OCI-LY3 (cell line): ENCODE results near the gene MAP3K19.

Source experiments
- H2AFZ ChIP-seq: fragments of 200-600, 300-600 bp; shearing (Covaris generic); 2 replicates; pipeline ENCODE4 v1.6.0; 2014; ENCODE audit warnings: antibody characterized with exemption, low read depth, low read length
- H3K27ac ChIP-seq: fragments of 200-600, 300-600 bp; sonication (generic); 2 replicates; pipeline ENCODE4 v1.5.1; 2014; ENCODE audit warnings: mild to moderate bottlenecking, low read length, moderate library complexity, mixed read lengths
- H3K27me3 ChIP-seq: fragments of 200-600, 300-600 bp; sonication (generic); 2 replicates; pipeline ENCODE4 v1.6.1; 2014; ENCODE audit warnings: low read depth, low read length, mixed read lengths
- H3K36me3 ChIP-seq: fragments of 200-600, 300-600 bp; sonication (generic); replicated peaks from 2 replicates; pipeline ENCODE3; 2014; ENCODE audit warnings: low read depth, low read length, mixed read lengths
- H3K4me1 ChIP-seq: fragments of 300-600, 200-600 bp; sonication (generic); 2 replicates; pipeline ENCODE4 v1.6.1; 2014; ENCODE audit warnings: low read length, mixed read lengths
- H3K4me2 ChIP-seq: fragments of 200-600, 300-600 bp; sonication (generic); 2 replicates; pipeline ENCODE4 v1.6.1; 2014; ENCODE audit warnings: low read length, mixed read lengths
- H3K4me3 ChIP-seq: fragments of 300-600, 200-600 bp; sonication (generic); 2 replicates; pipeline ENCODE4 v1.5.1; 2014; ENCODE audit warnings: antibody characterized with exemption, mild to moderate bottlenecking, low read length, moderate library complexity
- H3K79me2 ChIP-seq: fragments of 300-600, 200-600 bp; shearing (Covaris generic); 2 replicates; pipeline ENCODE4 v1.6.1; 2014; ENCODE audit warnings: mild to moderate bottlenecking, low read length, mixed read lengths
- H3K9ac ChIP-seq: fragments of 300-600, 200-600 bp; shearing (Covaris generic); 2 replicates; pipeline ENCODE4 v1.6.0; 2014; ENCODE audit warnings: mild to moderate bottlenecking, low read length, moderate library complexity
- H3K9me3 ChIP-seq: fragments of 200-600, 300-600 bp; shearing (Covaris generic); 2 replicates; pipeline ENCODE4 v1.6.1; 2014; ENCODE audit warnings: low read length, mixed read lengths; ENCODE audit not compliant: insufficient read depth
- H4K20me1 ChIP-seq: fragments of 200-600, 300-600 bp; sonication (generic); 2 replicates; pipeline ENCODE4 v1.6.1; 2016; ENCODE audit warnings: low read length, mixed read lengths; ENCODE audit not compliant: insufficient read depth
- EZH2phosphoT487 ChIP-seq: fragments of 200-600 bp; shearing (Covaris generic); IDR thresholded peaks from 2 replicates; pipeline ENCODE4 v1.6.1; 2018; ENCODE audit warnings: antibody characterized with exemption, mixed run types, low read depth
- TF ChIP-seq, protein P1 (sequence below): fragments of 200-600, 300-600 bp; sonication (generic); IDR thresholded peaks from 2 replicates; pipeline ENCODE4 v1.5.1; 2014; ENCODE audit warnings: antibody characterized with exemption, low read length, low read depth

The MAP3K19 gene

DNA sequence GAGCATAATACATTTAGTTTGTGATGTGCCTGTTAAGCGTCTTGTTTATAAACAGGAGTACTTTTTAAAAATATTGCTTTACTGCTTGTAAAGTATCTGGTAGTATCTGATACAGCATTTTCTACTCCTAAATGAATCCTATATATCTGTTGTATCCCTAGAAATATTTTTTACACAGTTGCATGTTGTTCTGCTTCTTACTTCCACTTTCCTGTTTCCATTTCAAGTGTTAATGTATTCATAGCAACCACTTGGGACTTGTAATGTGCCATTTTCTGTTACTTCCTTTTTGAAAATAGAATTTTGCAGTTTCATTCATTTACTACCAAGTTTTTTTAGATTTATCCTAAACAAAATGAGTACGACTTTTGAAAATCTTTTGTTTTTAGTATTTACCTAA lies 103.7 kb downstream of the MAP3K19 start:
- peaks cover 28% of the 10 kb centered on the region for H4K20me1 ChIP-seq
- peaks cover 58% of the 10 kb centered on the region for H3K36me3 ChIP-seq

DNA sequence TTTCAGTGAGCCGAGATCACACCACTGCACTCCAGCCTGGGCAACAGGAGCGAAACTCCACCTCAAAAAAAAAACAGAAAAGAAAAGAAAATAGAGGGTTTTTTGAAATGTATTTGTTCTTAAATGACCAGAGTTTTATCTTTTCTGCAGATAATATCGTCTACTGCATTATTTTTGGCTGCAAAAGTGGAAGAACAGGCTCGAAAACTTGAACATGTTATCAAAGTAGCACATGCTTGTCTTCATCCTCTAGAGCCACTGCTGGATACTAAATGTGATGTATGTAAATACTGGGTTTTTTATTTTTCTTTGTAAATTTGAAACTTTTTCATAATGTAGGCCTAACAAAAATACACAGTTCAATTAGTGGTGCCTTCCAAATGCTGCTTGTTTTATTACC lies 110.6 kb downstream of the MAP3K19 start:
- H3K27ac ChIP-seq, result no peak overlapping the region
- no peak overlapping the region for H2AFZ ChIP-seq
- no peak overlapping the region for H3K4me2 ChIP-seq
- no peak overlapping the region for H3K4me3 ChIP-seq
- H3K9ac ChIP-seq, result no peak overlapping the region
- H3K36me3 ChIP-seq, result peaks cover 35% of the 10 kb centered on the region
- no peaks in the 10 kb centered on the region for H3K9me3 ChIP-seq
- no peaks in the 10 kb centered on the region for H3K27me3 ChIP-seq
- TF ChIP-seq EZH2phosphoT487, result no peak
- TF ChIP-seq, protein P1, sequence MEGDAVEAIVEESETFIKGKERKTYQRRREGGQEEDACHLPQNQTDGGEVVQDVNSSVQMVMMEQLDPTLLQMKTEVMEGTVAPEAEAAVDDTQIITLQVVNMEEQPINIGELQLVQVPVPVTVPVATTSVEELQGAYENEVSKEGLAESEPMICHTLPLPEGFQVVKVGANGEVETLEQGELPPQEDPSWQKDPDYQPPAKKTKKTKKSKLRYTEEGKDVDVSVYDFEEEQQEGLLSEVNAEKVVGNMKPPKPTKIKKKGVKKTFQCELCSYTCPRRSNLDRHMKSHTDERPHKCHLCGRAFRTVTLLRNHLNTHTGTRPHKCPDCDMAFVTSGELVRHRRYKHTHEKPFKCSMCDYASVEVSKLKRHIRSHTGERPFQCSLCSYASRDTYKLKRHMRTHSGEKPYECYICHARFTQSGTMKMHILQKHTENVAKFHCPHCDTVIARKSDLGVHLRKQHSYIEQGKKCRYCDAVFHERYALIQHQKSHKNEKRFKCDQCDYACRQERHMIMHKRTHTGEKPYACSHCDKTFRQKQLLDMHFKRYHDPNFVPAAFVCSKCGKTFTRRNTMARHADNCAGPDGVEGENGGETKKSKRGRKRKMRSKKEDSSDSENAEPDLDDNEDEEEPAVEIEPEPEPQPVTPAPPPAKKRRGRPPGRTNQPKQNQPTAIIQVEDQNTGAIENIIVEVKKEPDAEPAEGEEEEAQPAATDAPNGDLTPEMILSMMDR, result no peak
- peaks cover 19% of the 10 kb centered on the region for H3K4me1 ChIP-seq
- H4K20me1 ChIP-seq, result peaks cover 50% of the 10 kb centered on the region
- peaks cover 66% of the 10 kb centered on the region for H3K79me2 ChIP-seq

More for the DNA sequence above, 103.7 kb downstream of the MAP3K19 start:
- Histone ChIP-seq H3K27ac (peak overlapping the region; percentile 69), H3K27me3 (no peaks in the 10 kb centered on the region), H3K9me3 (no peaks in the 10 kb centered on the region), H3K9ac (no peak overlapping the region), H3K4me3 (peak overlapping the region; percentile 52), H3K4me2 (peak overlapping the region; percentile 75), H3K4me1 (peaks cover 20% of the 10 kb centered on the region), H2AFZ (no peak overlapping the region), H3K79me2 (peaks cover 37% of the 10 kb centered on the region)
- TF ChIP-seq, protein P1, result no peak
- no peak for TF ChIP-seq EZH2phosphoT487

DNA sequence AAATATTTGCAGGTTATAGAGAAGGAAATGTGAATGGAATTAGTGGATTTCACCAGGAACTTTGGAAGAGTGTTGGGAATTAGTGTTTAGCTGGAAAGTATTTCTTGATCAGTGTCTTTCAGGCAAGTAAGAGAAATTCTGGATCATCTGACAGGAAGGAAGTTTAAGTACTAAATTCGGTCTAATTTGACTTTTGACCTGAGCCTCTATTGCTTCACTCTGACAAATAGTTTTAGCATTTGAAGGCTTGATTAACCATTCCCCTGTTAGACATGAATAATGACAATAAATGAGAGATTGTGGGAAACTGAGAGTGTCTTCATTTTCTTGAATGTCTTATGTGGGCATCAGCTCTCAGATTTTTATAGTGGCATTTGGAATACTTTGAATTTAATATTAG lies 112.6 kb downstream of the MAP3K19 start:
- Histone ChIP-seq H3K9ac (no peak overlapping the region), H3K27me3 (no peaks in the 10 kb centered on the region), H3K9me3 (no peaks in the 10 kb centered on the region), H3K4me1 (peaks cover 38% of the 10 kb centered on the region), H3K4me2 (no peak overlapping the region), H3K4me3 (no peak overlapping the region), H3K27ac (no peak overlapping the region), H4K20me1 (peaks cover 64% of the 10 kb centered on the region), H3K79me2 (peaks cover 87% of the 10 kb centered on the region), H3K36me3 (peaks cover 46% of the 10 kb centered on the region), H2AFZ (no peak overlapping the region)
- TF ChIP-seq EZH2phosphoT487, result no peak
- TF ChIP-seq, protein P1, result no peak

DNA sequence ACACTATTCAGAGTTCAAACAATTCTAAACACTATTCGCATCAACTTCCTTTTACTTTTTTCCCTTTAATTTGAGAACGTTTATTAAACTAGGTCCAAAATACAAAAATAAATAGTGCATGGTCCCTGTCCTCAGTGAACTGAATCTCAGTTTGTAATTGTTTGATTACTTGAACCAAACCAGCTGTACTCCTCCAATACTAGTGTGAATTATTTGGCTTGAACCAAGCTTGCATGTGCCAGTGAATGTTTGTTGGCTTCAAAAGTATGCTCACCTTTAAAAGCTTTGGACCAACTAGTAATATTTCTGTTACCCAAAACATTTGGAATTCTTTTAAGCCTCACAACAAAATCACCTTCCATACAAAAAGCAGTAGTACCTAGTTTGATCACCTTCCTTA lies 113.1 kb downstream of the MAP3K19 start:
- Histone ChIP-seq H4K20me1 (peaks cover 65% of the 10 kb centered on the region), H3K79me2 (peaks cover 92% of the 10 kb centered on the region), H2AFZ (no peak overlapping the region), H3K27ac (no peak overlapping the region), H3K27me3 (no peaks in the 10 kb centered on the region), H3K9me3 (no peaks in the 10 kb centered on the region), H3K36me3 (peaks cover 44% of the 10 kb centered on the region), H3K4me3 (no peak overlapping the region), H3K9ac (no peak overlapping the region), H3K4me1 (peaks cover 38% of the 10 kb centered on the region), H3K4me2 (no peak overlapping the region)
- TF ChIP-seq, protein P1, result no peak
- no peak for TF ChIP-seq EZH2phosphoT487
